GM21723 (cell line): ENCODE data around the gene PTPRN2.
"Not testable (repeated sequence)": the region's sequence is repeated elsewhere in the genome, so short reads cannot be mapped to it uniquely, and the experiment has no call there.

Source experiments
- ATAC-seq: cut with Tn5 transposase; IDR thresholded peaks from one replicate; pipeline ENCODE4 v1.9.1; 2021; ENCODE audit warnings: mild to moderate bottlenecking, moderate library complexity; ENCODE audit not compliant: unreplicated experiment

The PTPRN2 gene

DNA sequence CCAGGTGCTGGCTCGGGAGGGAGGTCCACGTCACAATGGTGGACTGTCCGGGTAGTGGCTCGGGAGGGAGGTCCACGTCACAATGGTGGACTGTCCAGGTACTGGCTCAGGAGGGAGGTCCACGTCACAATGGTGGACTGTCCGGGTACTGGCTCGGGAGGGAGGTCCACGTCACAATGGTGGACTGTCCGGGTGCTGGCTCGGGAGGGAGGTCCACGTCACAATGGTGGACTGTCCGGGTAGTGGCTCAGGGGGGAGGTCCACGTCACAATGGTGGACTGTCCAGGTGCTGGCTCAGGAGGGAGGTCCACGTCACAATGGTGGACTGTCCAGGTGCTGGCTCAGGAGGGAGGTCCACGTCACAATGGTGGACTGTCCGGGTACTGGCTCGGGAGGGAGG, 65.8 kb downstream of the PTPRN2 start:
- ATAC-seq, result not testable (repeated sequence)

DNA sequence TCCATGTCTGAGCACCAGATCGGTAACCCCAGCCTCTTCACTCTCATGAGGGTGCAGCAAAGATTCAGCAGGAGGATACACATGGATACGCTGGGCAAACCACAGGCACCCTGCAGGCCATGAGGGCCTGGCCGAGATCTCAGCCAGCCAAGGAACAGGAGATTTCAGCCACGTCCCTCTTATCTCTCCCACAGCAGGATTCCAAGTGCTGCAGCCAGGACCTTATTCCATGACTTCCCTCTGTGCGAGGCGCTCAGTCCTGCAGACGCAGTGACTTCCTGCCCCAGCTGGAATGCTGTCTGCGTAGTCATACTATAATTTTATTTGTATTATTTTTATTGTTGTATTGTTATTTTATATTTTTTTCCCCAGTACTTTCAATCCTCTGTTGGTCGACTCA, 66.8 kb downstream of the PTPRN2 start:
- no peak for ATAC-seq

DNA sequence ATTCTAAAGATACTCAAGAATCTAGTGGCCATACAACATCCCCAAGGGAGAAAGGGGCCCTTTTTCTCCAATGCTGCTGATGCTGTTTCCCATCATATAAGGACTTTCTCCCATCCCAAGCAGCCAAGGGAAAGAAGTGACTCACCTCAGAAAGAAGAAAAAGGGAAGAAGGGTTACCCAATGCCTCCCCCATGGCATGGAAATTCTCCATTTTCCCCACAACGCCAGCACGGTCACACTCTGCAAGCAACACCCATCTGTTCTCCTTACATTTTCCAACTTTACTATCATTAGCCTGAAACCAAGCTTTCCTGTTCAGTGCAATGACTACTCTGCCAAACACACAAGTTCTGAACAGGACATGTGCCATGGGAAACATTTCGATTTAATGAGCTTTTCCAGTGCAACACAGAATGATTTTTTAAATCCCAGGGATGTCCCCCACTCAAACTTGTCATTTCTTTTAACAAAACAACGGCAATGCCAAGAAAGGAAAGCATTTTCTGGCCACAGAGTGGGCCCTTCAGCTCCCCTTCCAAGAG, 67.9 kb downstream of the PTPRN2 start:
- no peak for ATAC-seq

DNA sequence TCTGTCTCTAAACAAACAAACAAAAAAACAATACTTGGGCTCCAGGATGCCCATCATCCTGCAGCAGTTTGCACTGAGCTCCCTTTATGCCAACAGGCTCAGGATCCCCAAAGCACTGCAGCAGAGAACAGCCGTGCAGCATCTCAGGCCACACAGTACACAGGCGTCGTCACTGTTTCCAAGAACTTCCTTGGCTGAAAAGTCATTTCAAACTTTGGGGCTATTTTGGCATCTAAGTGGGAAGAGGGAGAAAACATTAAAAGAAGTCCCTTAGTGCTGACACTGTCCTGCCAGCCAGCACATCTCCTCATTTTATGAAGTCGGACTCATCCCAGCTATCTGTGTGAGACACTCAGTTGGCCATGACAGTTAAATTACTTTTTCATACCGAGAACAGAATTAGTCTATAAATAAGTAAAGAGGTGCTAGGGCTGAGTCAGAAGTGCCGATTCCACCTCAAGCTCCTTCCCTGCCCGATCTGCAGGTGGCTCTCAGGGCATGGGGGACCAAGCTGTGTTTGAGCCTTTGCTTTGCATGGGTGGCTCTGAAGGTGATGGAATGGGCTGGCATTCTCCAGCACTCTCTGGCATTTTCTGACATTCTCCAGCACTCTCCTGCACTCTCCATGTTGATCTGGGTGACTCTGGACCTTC, 68.5 kb downstream of the PTPRN2 start:
- no peak for ATAC-seq

DNA sequence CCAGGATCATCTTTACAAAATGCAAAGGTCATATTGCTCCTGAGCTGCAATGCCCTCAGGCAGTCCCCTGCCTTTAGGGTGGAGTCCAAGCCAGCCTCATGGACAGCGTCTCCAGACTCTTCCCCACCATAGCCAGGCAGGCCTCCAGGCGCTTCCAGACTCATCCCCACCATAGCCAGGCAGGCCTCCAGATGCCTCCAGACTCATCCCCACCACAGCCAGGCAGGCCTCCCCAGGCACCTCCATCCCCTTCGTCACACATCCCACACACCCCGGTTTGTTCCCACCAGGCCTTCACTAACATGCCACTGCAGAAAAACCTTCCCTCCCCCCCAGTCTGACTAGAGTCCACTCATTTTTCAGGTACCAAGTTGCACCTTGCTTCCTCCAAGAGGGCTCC, 70.1 kb downstream of the PTPRN2 start:
- no peak for ATAC-seq

DNA sequence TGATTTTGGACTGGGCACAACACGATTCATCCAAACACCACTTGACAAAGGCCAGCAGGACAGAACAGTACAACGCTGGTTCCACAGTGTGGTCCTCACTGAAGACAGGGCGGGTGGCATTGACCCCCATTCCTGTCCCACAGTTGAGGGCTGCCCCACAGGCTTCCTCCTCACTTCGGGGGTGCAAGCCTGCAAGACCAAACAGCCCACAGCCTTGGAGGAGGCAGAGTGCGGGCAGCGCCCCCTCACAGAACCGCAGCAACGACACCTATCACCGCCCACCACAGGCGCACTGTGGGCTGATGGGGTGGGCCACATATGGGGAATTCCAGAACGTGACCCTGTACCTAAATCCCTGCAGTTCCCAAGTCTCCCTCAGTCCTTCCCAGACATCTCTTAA, 70.6 kb downstream of the PTPRN2 start:
- no peak for ATAC-seq

DNA sequence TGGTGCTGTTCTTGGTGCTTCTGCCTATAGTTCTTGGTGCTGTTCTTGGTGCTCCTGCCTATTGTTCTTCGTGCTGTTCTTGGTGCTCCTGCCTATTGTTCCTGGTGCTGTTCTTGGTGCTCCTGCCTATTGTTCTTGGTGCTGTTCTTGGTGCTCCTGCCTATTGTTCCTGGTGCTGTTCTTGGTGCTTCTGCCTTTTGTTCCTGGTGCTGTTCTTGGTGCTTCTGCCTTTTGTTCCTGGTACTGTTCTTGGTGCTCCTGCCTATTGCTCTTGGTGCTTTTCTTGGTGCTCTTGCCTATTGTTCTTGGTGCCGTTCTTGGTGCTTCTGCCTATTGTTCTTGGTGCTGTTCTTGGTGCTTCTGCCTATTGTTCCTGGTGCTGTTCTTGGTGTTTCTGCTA, 71.1 kb downstream of the PTPRN2 start:
- no peak for ATAC-seq

DNA sequence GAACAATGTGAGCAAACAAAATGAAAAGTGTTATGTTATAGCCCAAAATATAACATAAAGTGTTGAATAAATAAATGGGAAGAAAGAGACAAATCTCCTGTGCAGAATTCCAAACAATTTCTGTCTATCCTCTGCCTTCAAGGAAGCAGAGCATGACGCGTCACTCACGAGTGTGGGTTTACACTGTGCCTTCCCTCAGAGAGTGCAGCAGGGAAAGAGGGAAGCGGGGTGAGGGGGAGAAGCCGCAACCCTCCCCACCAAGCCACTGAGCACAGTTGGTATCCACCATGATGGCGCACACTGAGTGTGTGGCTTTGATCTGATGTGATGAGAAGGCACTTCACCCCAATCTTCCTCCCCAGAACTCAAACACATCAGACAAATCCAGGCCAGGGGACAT, 74.8 kb downstream of the PTPRN2 start:
- no peak for ATAC-seq

DNA sequence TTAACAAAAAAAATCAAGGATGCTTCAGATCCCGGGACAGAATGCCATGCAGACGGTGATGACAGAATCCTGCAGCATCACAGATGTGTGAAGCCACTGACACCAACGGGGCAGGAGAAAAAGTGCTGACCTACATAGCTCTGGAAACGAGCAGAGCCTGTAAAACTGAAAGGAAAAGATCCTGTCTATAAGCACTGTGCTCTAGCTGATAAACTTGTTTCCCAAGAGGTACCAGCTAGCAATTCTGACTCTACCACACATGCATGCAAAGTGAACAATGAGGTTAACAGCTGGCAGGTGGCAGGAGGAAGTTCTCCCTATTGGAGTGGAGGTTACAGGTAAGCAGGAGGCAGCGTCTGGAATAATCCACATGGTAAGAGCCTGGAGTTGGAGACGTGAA, 75.6 kb downstream of the PTPRN2 start:
- no peak for ATAC-seq

DNA sequence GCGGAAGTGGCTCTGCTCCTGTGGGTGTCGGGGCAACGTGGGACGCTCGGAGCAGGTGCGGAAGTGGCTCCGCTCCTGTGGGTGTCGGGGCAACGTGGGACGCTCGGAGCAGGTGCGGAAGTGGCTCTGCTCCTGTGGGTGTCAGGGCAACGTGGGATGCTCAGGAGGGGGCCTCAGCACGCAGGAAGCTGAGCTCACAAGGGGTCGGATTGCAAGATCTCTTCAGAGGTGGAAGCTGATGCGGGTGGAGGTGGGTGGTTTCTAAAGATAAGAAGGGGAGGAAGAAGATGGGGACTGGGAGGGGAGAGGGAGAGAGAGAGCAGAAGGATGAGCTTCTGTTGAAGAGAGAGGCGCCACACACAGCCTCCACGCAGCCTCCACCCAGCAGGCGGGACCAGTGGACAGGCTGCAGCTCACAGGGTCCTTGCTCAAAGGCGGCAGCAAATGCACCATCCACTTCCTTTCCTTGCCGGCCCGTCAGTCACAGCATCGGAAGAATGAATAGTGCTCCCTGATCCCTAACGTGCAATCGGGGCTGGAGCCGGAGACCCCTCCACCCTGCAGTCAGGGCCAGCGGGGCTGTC, 78.7 kb downstream of the PTPRN2 start:
- ATAC-seq, result no peak

DNA sequence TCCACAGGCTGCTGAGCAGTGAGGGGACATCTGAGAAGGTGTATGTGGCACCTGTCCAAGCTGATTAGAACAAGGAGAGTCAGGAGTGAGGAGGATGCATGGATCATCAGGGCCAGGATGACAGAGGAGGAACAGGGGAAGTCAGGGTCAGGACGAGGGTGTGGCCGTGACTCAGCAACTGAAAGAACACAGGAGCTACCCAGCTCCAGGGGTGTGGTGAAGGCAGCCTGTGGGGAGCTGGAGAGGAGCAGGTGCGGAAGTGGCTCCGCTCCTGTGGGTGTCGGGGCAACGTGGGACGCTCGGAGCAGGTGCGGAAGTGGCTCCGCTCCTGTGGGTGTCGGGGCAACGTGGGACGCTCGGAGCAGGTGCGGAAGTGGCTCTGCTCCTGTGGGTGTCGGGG, 79.3 kb downstream of the PTPRN2 start:
- ATAC-seq, result not testable (repeated sequence)

DNA sequence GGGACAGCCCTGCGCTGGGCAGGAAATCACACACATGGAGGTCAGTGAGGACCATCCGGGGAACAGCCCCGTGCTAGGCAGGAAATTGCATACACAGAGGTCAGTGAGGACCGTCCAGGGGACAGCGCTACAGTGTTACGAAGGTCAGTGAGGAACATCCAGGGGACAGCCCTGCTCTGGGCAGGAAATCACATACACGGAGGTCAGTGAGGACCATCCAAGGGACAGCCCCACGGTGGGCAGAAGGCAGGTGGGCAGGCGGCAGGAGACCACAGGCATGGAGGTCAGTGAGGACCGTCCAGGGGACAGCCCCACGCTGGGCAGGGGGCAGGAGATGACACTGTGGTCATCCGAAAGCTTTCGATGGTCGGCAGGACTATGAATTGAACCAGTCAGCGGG, 79.7 kb downstream of the PTPRN2 start:
- ATAC-seq, result no peak

DNA sequence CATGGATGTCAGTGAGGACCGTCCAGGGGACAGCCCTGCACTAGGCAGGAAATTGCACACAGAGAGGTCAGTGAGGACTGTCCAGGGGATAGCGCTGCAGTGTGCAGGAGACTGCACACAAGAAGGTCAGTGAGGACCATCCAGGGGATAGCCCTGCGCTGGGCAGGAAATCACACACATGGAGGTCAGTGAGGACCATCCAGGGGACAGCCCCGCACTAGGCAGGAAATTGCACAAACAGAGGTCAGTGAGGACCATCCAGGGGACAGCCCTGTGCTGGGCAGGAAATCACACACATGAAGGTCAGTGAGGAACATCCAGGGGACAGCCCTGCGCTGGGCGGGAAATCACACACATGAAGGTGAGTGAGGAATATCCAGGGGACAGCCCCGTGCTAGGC, 80.4 kb downstream of the PTPRN2 start:
- ATAC-seq, result not testable (repeated sequence)

DNA sequence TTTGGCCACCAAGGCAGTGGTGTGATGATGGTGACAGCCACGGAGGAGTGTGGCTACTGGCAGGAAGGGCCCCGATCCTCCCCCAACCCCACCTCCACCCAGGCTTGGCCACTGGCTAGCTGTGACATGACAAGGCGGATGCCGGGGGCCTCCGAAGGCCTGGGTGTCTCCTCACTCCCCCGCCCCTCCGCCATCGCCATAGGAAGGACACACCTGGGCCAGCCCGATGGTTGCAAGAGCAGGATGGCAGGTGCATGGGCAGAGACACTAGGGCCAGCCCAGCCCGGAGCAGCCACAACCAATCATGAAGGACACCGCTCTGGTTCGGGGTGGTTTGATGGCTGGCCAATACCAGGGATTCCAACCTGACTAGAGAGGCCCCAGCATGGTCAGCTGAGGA, 81.0 kb downstream of the PTPRN2 start:
- ATAC-seq, result no peak

DNA sequence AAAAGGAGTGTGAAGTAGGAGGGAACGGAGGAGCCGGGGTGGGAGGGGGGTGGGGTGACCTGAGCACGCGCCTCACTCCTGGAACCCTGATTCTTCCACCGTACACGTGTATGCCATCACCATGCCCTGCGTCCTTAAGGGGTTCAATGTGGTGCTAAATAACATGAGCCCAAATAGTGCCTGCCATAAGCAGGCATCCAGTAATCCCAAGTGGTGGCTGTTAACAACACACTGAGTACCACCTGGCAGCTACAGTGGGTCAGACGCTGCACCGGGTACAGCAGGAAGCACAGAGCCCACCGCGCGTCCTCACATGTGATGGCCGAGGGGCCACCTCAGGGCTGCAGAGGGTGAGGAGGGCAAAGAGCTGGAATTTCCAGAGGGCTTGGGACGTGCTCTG, 81.9 kb downstream of the PTPRN2 start:
- no peak for ATAC-seq

DNA sequence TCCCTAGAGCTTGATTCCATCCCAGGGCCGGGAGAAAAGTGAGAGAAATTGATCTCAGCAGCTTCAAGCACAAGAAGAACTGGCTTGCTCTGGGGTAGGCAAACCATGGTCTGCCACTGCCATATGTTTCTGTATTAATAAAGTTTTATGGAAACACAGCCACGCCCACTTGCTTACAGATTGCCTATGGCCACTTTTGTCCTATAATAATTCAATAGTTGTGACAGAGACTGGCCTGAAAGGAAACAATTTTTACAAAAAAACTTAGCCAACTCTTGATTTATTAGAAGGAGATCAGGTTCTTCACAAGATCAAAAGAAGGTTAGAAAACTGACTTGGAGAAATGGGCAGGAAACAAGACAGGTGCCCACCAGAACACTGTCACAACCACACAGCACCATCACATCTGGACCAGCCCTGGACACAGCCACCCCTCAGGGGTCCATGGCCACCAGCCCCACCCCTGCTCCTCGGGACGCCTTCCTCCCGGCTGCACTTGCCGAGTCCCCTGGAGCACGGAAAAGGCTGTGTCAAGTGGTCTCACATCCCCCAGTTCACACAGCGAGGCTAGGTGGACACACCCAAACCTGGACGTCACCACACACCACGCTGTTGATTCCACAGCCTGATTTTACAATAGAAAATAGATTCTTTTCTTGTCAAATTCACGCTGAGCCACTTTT, 85.4 kb downstream of the PTPRN2 start:
- ATAC-seq, result no peak

DNA sequence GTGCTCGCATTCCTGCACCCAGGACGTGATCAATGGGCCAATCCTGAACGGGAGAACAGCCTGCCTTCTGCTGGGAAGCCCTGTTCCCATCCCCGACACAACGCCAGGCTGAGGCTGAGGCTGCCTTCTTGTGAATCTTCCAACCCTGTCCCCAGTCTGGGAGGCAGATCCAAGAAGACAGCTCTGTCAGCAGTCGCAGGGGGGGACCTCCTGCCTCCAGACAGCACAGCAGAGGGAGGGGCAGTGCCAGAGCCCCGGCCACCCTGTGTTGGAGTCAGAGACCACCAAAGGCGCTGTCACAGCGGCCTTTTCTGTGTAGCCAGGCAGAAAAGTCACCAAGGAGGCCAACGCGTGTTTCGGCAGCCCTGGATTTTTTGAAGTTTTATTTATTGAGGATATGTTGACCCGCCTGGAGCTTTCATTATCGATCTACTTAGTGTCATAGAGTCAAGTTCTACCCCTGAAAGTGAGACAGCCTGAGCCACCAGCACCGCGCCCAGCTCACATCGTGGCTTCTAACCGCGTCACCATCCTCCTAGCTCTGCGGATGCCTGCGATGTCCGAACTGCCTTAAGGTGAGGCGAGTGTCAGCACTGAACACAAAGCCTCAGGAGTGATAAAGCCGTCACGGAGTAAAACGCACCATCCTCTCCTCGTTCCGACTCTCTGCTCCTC, 86.1 kb downstream of the PTPRN2 start:
- no peak for ATAC-seq

DNA sequence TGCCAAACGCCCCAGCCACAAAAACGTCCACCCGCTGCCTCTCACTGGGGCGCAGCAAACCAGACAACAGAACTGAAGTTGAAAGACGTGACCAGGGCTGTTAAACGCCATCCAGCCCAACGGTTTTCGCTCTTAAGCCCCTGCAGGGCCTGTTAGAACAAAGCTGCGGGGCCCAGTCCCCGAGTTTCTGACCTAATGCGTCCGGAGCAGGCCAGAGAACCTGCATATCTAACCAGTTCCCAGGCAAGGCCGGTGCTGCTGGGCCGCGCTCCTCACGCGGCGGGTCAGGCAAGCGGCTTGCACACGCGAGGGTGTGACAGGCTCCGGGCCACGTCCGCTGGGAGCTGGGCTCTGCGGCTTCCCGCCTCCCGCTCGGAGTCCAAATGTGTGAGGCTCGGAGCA, 87.0 kb downstream of the PTPRN2 start:
- no peak for ATAC-seq

DNA sequence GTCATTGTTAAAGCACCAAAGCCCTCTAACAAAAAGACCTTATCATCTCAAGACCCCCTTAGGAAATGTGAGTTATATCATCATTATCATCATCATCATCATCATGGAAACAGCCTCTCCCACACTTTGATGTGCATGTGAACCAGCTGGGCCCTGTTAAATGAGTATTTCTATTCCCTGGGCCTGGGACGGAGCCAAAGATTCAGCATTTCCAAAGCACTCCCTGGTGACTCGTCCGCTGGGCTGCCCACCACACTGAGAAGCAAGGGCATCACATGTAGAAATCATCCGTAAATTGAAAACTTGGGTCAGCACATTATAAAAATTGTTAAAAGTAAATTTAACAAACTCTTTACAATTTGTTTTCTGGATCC, 88.6 kb downstream of the PTPRN2 start:
- ATAC-seq, result no peak

DNA sequence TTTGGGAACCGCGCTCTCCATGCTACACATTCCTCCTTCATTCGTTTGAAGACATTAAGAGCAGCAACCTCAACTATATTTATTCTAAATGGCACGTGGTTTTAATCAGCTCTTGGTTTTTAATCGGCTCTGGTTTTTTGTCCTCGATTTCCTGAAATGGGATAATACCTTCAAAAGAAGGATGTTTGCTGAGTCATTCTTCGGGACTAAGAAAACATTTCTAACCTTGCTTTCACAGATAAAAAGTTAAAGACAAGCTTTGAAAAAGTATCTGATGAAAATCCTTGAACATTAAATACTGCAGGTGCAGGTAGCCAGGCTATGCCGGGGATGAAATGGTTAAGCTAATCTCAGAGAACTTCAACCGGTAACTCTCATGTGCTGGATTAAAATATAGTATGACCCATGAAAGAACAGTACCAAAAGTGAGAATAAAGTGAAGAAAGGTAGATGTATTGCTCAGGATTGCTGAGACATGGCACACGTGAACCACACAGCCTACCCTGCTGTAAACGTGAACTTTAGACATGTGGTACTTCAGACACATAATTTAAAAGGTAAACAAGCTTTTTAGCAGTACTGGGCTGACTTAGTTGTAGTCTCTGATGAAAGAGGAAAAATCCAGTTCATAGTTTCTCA, 89.1 kb downstream of the PTPRN2 start:
- ATAC-seq, result no peak

DNA sequence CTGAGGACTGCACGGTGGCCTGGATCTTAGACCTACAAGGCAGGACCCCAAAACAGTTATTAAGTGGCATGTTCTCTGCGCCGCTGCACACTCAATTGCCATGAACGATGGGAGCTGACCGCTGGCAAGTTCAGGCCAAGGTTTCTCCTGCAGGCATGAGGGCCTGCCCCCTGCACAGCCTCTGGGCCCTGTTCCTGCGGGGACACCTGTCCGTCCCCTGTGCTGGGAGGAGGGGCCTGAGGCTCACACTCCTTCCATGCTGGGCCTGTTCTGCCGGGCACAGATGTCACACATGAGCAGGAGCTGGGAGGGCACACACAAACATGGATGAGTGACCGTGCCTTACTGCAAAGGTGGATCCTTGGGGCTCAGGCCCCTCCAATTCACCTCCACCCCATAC, 90.0 kb downstream of the PTPRN2 start:
- no peak for ATAC-seq
